Astrocyte (in vitro differentiated cells and primary cell): Measurements from ENCODE around the gene FGF23. TPM values are rescaled to one million over a fixed set of nuclear protein-coding genes. Genes with fewer than 3 reads are reported as not detected.

Experiments
- DNase-seq: peaks from one replicate; pipeline ENCODE4 v3.0.0-alpha.2; 2010; ENCODE audit warnings: low read depth
- FAIRE-seq: peaks from 2 replicates; lab custom pipeline; 2011; peaks lifted over from hg19 to GRCh38; lab: Jason Lieb, UNC
- H2AFZ ChIP-seq: 2 replicates; pipeline ENCODE4 v1.6.0; 2012; ENCODE audit warnings: low read depth, low read length, inconsistent platforms
- H3K27ac ChIP-seq: 2 replicates; pipeline ENCODE4 v1.5.1; 2011; ENCODE audit warnings: low read depth, low read length, inconsistent platforms
- H3K27me3 ChIP-seq: 2 replicates; pipeline ENCODE4 v1.6.0; 2011; ENCODE audit warnings: low read length, inconsistent platforms; ENCODE audit not compliant: insufficient read depth
- H3K36me3 ChIP-seq: 2 replicates; pipeline ENCODE4 v1.5.1; 2011; ENCODE audit warnings: low read length, inconsistent platforms; ENCODE audit not compliant: insufficient read depth
- H3K4me1 ChIP-seq: 2 replicates; pipeline ENCODE4 v1.5.1; 2011; ENCODE audit warnings: low read length, inconsistent platforms; ENCODE audit not compliant: insufficient read depth
- H3K4me2 ChIP-seq: 2 replicates; pipeline ENCODE4 v1.6.0; 2012; ENCODE audit warnings: low read length, inconsistent platforms
- H3K4me3 ChIP-seq: 2 replicates; pipeline ENCODE4 v1.5.1; 2011; ENCODE audit warnings: low read depth, mild to moderate bottlenecking, low read length, inconsistent platforms; ENCODE audit not compliant: insufficient read depth
- H3K79me2 ChIP-seq: 2 replicates; pipeline ENCODE4 v1.6.0; 2012; ENCODE audit warnings: mild to moderate bottlenecking, low read length, inconsistent platforms; ENCODE audit not compliant: insufficient read depth
- H3K9ac ChIP-seq: 2 replicates; pipeline ENCODE4 v1.6.0; 2012; ENCODE audit warnings: mild to moderate bottlenecking, low read length, inconsistent platforms
- H3K9me3 ChIP-seq: 2 replicates; pipeline ENCODE4 v1.5.1; 2012; ENCODE audit warnings: low read depth, mild to moderate bottlenecking, low read length, inconsistent platforms; ENCODE audit not compliant: insufficient read depth
- H4K20me1 ChIP-seq: 2 replicates; pipeline ENCODE4 v1.6.0; 2012; ENCODE audit warnings: low read length, inconsistent platforms; ENCODE audit not compliant: insufficient read depth
- H3K27ac Mint-ChIP-seq: one replicate; pipeline ENCODE4 v1.8.0; 2021; ENCODE audit warnings: mild to moderate bottlenecking, mixed read lengths; ENCODE audit not compliant: unreplicated experiment
- H3K27me3 Mint-ChIP-seq: one replicate; pipeline ENCODE4 v1.8.0; 2021; ENCODE audit warnings: low read depth, mixed read lengths; ENCODE audit not compliant: unreplicated experiment
- H3K36me3 Mint-ChIP-seq: one replicate; pipeline ENCODE4 v1.8.0; 2021; ENCODE audit warnings: low read depth, mixed read lengths; ENCODE audit not compliant: unreplicated experiment
- H3K4me1 Mint-ChIP-seq: one replicate; pipeline ENCODE4 v1.8.0; 2021; ENCODE audit warnings: low read depth, mixed read lengths; ENCODE audit not compliant: unreplicated experiment
- H3K4me3 Mint-ChIP-seq: one replicate; pipeline ENCODE4 v1.8.0; 2021; ENCODE audit warnings: mild to moderate bottlenecking, moderate library complexity, mixed read lengths; ENCODE audit not compliant: unreplicated experiment
- H3K9me3 Mint-ChIP-seq: one replicate; pipeline ENCODE4 v1.8.0; 2021; ENCODE audit warnings: mild to moderate bottlenecking, mixed read lengths; ENCODE audit not compliant: unreplicated experiment
- CTCF ChIP-seq: IDR thresholded peaks from 2 replicates; pipeline ENCODE4 v1.5.1; 2011; ENCODE audit warnings: low read depth, mild to moderate bottlenecking, inconsistent platforms, low read length, moderate library complexity; ENCODE audit not compliant: insufficient read depth
- EZH2 ChIP-seq: IDR thresholded peaks from 2 replicates; pipeline ENCODE4 v1.6.1; 2012; ENCODE audit warnings: mild to moderate bottlenecking, low read length, inconsistent platforms; ENCODE audit not compliant: insufficient read depth
- total RNA-seq: library from RNA; stranded (reverse); gene quantifications from 2 replicates; pipeline ENCODE4 v1.2.1, GENCODE V29; 2021

Gene FGF23
- total RNA-seq, 1 donor from 2014 or later: not detected

GRCh38 chr12:4392223-4392742 is 12.8 kb upstream of the FGF23 start:
- Histone ChIP-seq H2AFZ (no peak overlapping the region), H3K9me3 (no peaks in the 10 kb centered on the region), H3K27ac (no peak overlapping the region), H3K4me1 (no peaks in the 10 kb centered on the region), H3K79me2 (no peaks in the 10 kb centered on the region), H3K4me3 (no peak overlapping the region), H3K9ac (no peak overlapping the region), H3K27me3 (no peaks in the 10 kb centered on the region), H3K36me3 (no peaks in the 10 kb centered on the region), H4K20me1 (no peaks in the 10 kb centered on the region), H3K4me2 (no peak overlapping the region)
- FAIRE-seq: no peak
- no peaks in the 10 kb centered on the region for H3K36me3 Mint-ChIP-seq
- H3K9me3 Mint-ChIP-seq: peaks cover 3% of the 10 kb centered on the region
- no peak for TF ChIP-seq CTCF
- TF ChIP-seq EZH2: no peak
- H3K27me3 Mint-ChIP-seq: peaks cover 36% of the 10 kb centered on the region
- no peak overlapping the region for H3K27ac Mint-ChIP-seq
- no peak overlapping the region for H3K4me3 Mint-ChIP-seq
- no peak for DNase-seq
- H3K4me1 Mint-ChIP-seq: peaks cover 2% of the 10 kb centered on the region

GRCh38 chr12:4388662-4389061 is 9.2 kb upstream of the FGF23 start:
- H3K4me1 Mint-ChIP-seq: peaks cover 2% of the 10 kb centered on the region
- no peaks in the 10 kb centered on the region for H4K20me1 ChIP-seq
- no peaks in the 10 kb centered on the region for H3K79me2 ChIP-seq
- H3K4me3 Mint-ChIP-seq: no peak overlapping the region
- no peaks in the 10 kb centered on the region for H3K27me3 ChIP-seq
- H3K4me2 ChIP-seq: no peak overlapping the region
- H3K27ac ChIP-seq: no peak overlapping the region
- H3K4me3 ChIP-seq: no peak overlapping the region
- H3K36me3 ChIP-seq: no peaks in the 10 kb centered on the region
- peaks cover 21% of the 10 kb centered on the region for H3K27me3 Mint-ChIP-seq
- no peak overlapping the region for H3K9ac ChIP-seq
- FAIRE-seq (no peak), DNase-seq (no peak)
- no peaks in the 10 kb centered on the region for H3K9me3 ChIP-seq
- no peaks in the 10 kb centered on the region for H3K4me1 ChIP-seq
- H2AFZ ChIP-seq: no peak overlapping the region
- no peak overlapping the region for H3K27ac Mint-ChIP-seq
- H3K36me3 Mint-ChIP-seq: no peaks in the 10 kb centered on the region
- H3K9me3 Mint-ChIP-seq: peaks cover 3% of the 10 kb centered on the region
- no peak for TF ChIP-seq CTCF
- no peak for TF ChIP-seq EZH2

GRCh38 chr12:4388032-4388431 is 8.5 kb upstream of the FGF23 start:
- Mint-ChIP-seq H3K9me3 (peaks cover 3% of the 10 kb centered on the region), H3K36me3 (no peaks in the 10 kb centered on the region), H3K27me3 (peaks cover 20% of the 10 kb centered on the region), H3K4me1 (peaks cover 2% of the 10 kb centered on the region), H3K27ac (no peak overlapping the region), H3K4me3 (no peak overlapping the region)
- Histone ChIP-seq H3K9me3 (no peaks in the 10 kb centered on the region), H3K27ac (no peak overlapping the region), H3K36me3 (no peaks in the 10 kb centered on the region), H3K9ac (no peak overlapping the region), H3K4me3 (no peak overlapping the region), H3K79me2 (no peaks in the 10 kb centered on the region), H3K4me2 (no peak overlapping the region), H3K4me1 (no peaks in the 10 kb centered on the region), H4K20me1 (no peaks in the 10 kb centered on the region), H3K27me3 (no peaks in the 10 kb centered on the region), H2AFZ (no peak overlapping the region)
- DNase-seq (no peak), FAIRE-seq (no peak)
- TF ChIP-seq CTCF (no peak), EZH2 (no peak)
